ENCODE results near the gene MEGF10. TPM values are rescaled to one million over a fixed set of nuclear protein-coding genes. Genes with fewer than 3 reads are reported as not detected.

Gene MEGF10
- total RNA-seq, 2 donors from 2014 or later = not detected

- Mint-ChIP-seq H3K27ac (no peak overlapping the region), H3K36me3 (ENCODE audit: low read depth) (no peaks in the 10 kb centered on the region), H3K27me3 (peaks cover 27% of the 10 kb centered on the region), H3K4me3 (no peak overlapping the region), H3K4me1 (peaks cover 2% of the 10 kb centered on the region)
- ATAC-seq = no peak
- no peak for DNase-seq
- no peaks in the 10 kb centered on the region for H3K9me3 ChIP-seq (ENCODE audit: control insufficient read depth, low read length, poor library complexity, severe bottlenecking)
These were observed 129.2 kb downstream of the MEGF10 start for GRCh38 chr5:127419683-127420257.

- Mint-ChIP-seq H3K27me3 (peaks cover 36% of the 10 kb centered on the region), H3K36me3 (ENCODE audit: low read depth) (no peaks in the 10 kb centered on the region), H3K4me1 (peaks cover 2% of the 10 kb centered on the region), H3K4me3 (no peak overlapping the region), H3K27ac (no peak overlapping the region)
- H3K9me3 ChIP-seq (ENCODE audit: control insufficient read depth, low read length, poor library complexity, severe bottlenecking) = no peaks in the 10 kb centered on the region
- DNase-seq (no peak), ATAC-seq (no peak)
These were observed 130.2 kb downstream of the MEGF10 start for GRCh38 chr5:127420758-127421157.

GRCh38 chr5:127421471-127421870, 130.9 kb downstream of the MEGF10 start:
- Mint-ChIP-seq H3K36me3 (ENCODE audit: low read depth) (no peaks in the 10 kb centered on the region), H3K27ac (no peak overlapping the region), H3K27me3 (peaks cover 39% of the 10 kb centered on the region), H3K4me1 (peaks cover 2% of the 10 kb centered on the region), H3K4me3 (no peak overlapping the region)
- no peaks in the 10 kb centered on the region for H3K9me3 ChIP-seq (ENCODE audit: control insufficient read depth, low read length, poor library complexity, severe bottlenecking)
- no peak for ATAC-seq
- no peak for DNase-seq

- no peak for ATAC-seq
- Mint-ChIP-seq H3K4me3 (no peak overlapping the region), H3K36me3 (ENCODE audit: low read depth) (no peaks in the 10 kb centered on the region), H3K27ac (no peak overlapping the region), H3K27me3 (peaks cover 50% of the 10 kb centered on the region), H3K4me1 (peaks cover 2% of the 10 kb centered on the region)
- no peak for DNase-seq
- H3K9me3 ChIP-seq (ENCODE audit: control insufficient read depth, low read length, poor library complexity, severe bottlenecking) = no peaks in the 10 kb centered on the region
These were observed 132.7 kb downstream of the MEGF10 start for GRCh38 chr5:127423173-127423798.

- peaks cover 2% of the 10 kb centered on the region for H3K4me1 Mint-ChIP-seq
- no peak overlapping the region for H3K27ac Mint-ChIP-seq
- ATAC-seq = no peak
- H3K27me3 Mint-ChIP-seq = peaks cover 43% of the 10 kb centered on the region
- H3K9me3 ChIP-seq (ENCODE audit: control insufficient read depth, low read length, poor library complexity, severe bottlenecking) = no peaks in the 10 kb centered on the region
- no peak for DNase-seq
- H3K4me3 Mint-ChIP-seq = no peak overlapping the region
- no peaks in the 10 kb centered on the region for H3K36me3 Mint-ChIP-seq (ENCODE audit: low read depth)
These were observed 134.4 kb downstream of the MEGF10 start for GRCh38 chr5:127425037-127425436.

- Mint-ChIP-seq H3K36me3 (ENCODE audit: low read depth) (no peaks in the 10 kb centered on the region), H3K4me1 (peaks cover 2% of the 10 kb centered on the region), H3K4me3 (no peak overlapping the region), H3K27me3 (peaks cover 36% of the 10 kb centered on the region), H3K27ac (no peak overlapping the region)
- no peaks in the 10 kb centered on the region for H3K9me3 ChIP-seq (ENCODE audit: control insufficient read depth, low read length, poor library complexity, severe bottlenecking)
- DNase-seq (no peak), ATAC-seq (no peak)
These were observed 135.3 kb downstream of the MEGF10 start for GRCh38 chr5:127425868-127426267.

GRCh38 chr5:127426661-127427060, 136.1 kb downstream of the MEGF10 start:
- no peak overlapping the region for H3K27ac Mint-ChIP-seq
- H3K4me3 Mint-ChIP-seq = no peak overlapping the region
- no peaks in the 10 kb centered on the region for H3K9me3 ChIP-seq (ENCODE audit: control insufficient read depth, low read length, poor library complexity, severe bottlenecking)
- no peaks in the 10 kb centered on the region for H3K36me3 Mint-ChIP-seq (ENCODE audit: low read depth)
- H3K4me1 Mint-ChIP-seq = peaks cover 2% of the 10 kb centered on the region
- ATAC-seq = no peak
- H3K27me3 Mint-ChIP-seq = peaks cover 30% of the 10 kb centered on the region
- DNase-seq = no peak

- DNase-seq = no peak
- Mint-ChIP-seq H3K36me3 (ENCODE audit: low read depth) (no peaks in the 10 kb centered on the region), H3K27ac (no peak overlapping the region), H3K27me3 (peaks cover 30% of the 10 kb centered on the region), H3K4me1 (peaks cover 2% of the 10 kb centered on the region), H3K4me3 (no peak overlapping the region)
- no peaks in the 10 kb centered on the region for H3K9me3 ChIP-seq (ENCODE audit: control insufficient read depth, low read length, poor library complexity, severe bottlenecking)
- ATAC-seq = no peak
These were observed 137.7 kb downstream of the MEGF10 start for GRCh38 chr5:127428276-127428675.

- H3K27ac Mint-ChIP-seq = no peak overlapping the region
- ATAC-seq = no peak
- no peaks in the 10 kb centered on the region for H3K36me3 Mint-ChIP-seq (ENCODE audit: low read depth)
- no peak for DNase-seq
- H3K27me3 Mint-ChIP-seq = peaks cover 30% of the 10 kb centered on the region
- H3K9me3 ChIP-seq (ENCODE audit: control insufficient read depth, low read length, poor library complexity, severe bottlenecking) = no peaks in the 10 kb centered on the region
- H3K4me1 Mint-ChIP-seq = no peaks in the 10 kb centered on the region
- no peak overlapping the region for H3K4me3 Mint-ChIP-seq
These were observed 138.2 kb downstream of the MEGF10 start for GRCh38 chr5:127428748-127429147.

- ATAC-seq = no peak
- H3K4me3 Mint-ChIP-seq = no peak overlapping the region
- no peak for DNase-seq
- H3K27me3 Mint-ChIP-seq = peaks cover 28% of the 10 kb centered on the region
- H3K27ac Mint-ChIP-seq = no peak overlapping the region
- no peaks in the 10 kb centered on the region for H3K4me1 Mint-ChIP-seq
- H3K36me3 Mint-ChIP-seq (ENCODE audit: low read depth) = no peaks in the 10 kb centered on the region
- no peaks in the 10 kb centered on the region for H3K9me3 ChIP-seq (ENCODE audit: control insufficient read depth, low read length, poor library complexity, severe bottlenecking)
These were observed 139.3 kb downstream of the MEGF10 start for GRCh38 chr5:127429928-127430327.

- no peaks in the 10 kb centered on the region for H3K4me1 Mint-ChIP-seq
- DNase-seq = no peak
- no peak overlapping the region for H3K27ac Mint-ChIP-seq
These were observed 140.0 kb downstream of the MEGF10 start for GRCh38 chr5:127430627-127431026.

GRCh38 chr5:127431977-127432585, 141.5 kb downstream of the MEGF10 start:
- no peaks in the 10 kb centered on the region for H3K36me3 Mint-ChIP-seq (ENCODE audit: low read depth)
- ATAC-seq (no peak), DNase-seq (no peak)
- H3K4me3 Mint-ChIP-seq = no peak overlapping the region
- H3K4me1 Mint-ChIP-seq = no peaks in the 10 kb centered on the region
- H3K27me3 Mint-ChIP-seq = peaks cover 14% of the 10 kb centered on the region
- no peaks in the 10 kb centered on the region for H3K9me3 ChIP-seq (ENCODE audit: control insufficient read depth, low read length, poor library complexity, severe bottlenecking)
- H3K27ac Mint-ChIP-seq = no peak overlapping the region

More at GRCh38 chr5:127430627-127431026, 140.0 kb downstream of the MEGF10 start:
- Mint-ChIP-seq H3K4me3 (no peak overlapping the region), H3K27me3 (peaks cover 24% of the 10 kb centered on the region), H3K36me3 (ENCODE audit: low read depth) (no peaks in the 10 kb centered on the region)
- ATAC-seq = no peak
- H3K9me3 ChIP-seq (ENCODE audit: control insufficient read depth, low read length, poor library complexity, severe bottlenecking) = no peaks in the 10 kb centered on the region

- Mint-ChIP-seq H3K27ac (no peak overlapping the region), H3K4me1 (no peaks in the 10 kb centered on the region), H3K36me3 (ENCODE audit: low read depth) (no peaks in the 10 kb centered on the region), H3K4me3 (no peak overlapping the region), H3K27me3 (peaks cover 18% of the 10 kb centered on the region)
- ATAC-seq (no peak), DNase-seq (no peak)
- no peaks in the 10 kb centered on the region for H3K9me3 ChIP-seq (ENCODE audit: control insufficient read depth, low read length, poor library complexity, severe bottlenecking)
These were observed 142.9 kb downstream of the MEGF10 start for GRCh38 chr5:127433526-127433925.

- ATAC-seq (no peak), DNase-seq (no peak)
- Mint-ChIP-seq H3K27ac (no peak overlapping the region), H3K27me3 (peaks cover 25% of the 10 kb centered on the region), H3K4me1 (no peaks in the 10 kb centered on the region), H3K4me3 (no peak overlapping the region), H3K36me3 (ENCODE audit: low read depth) (no peaks in the 10 kb centered on the region)
- no peaks in the 10 kb centered on the region for H3K9me3 ChIP-seq (ENCODE audit: control insufficient read depth, low read length, poor library complexity, severe bottlenecking)
These were observed 144.0 kb downstream of the MEGF10 start for GRCh38 chr5:127434588-127434987.
